Progenitor cell of endocrine pancreas (in vitro differentiated cells): ENCODE data around the gene HLA-DPA1. TPM values are rescaled to one million over a fixed set of nuclear protein-coding genes. Genes with fewer than 3 reads are reported as not detected.
"Not testable (repeated sequence)": the region's sequence is repeated elsewhere in the genome, so short reads cannot be mapped to it uniquely, and the experiment has no call there.

Experiments
- DNase-seq: peaks from one replicate; pipeline ENCODE4 v3.0.0; 2021; ENCODE audit warnings: low spot score; ENCODE audit not compliant: unreplicated experiment
- H3K27ac Mint-ChIP-seq: 2 replicates; pipeline ENCODE4 v1.8.0; 2021; ENCODE audit warnings: mild to moderate bottlenecking, moderate library complexity, mixed read lengths
- H3K27me3 Mint-ChIP-seq: 2 replicates; pipeline ENCODE4 v1.8.0; 2021; ENCODE audit warnings: mixed read lengths
- H3K36me3 Mint-ChIP-seq: 2 replicates; pipeline ENCODE4 v1.8.0; 2022; ENCODE audit warnings: mixed read lengths; ENCODE audit not compliant: insufficient read depth
- H3K4me1 Mint-ChIP-seq: 2 replicates; pipeline ENCODE4 v1.8.0; 2021; ENCODE audit warnings: low read depth, mixed read lengths
- H3K4me3 Mint-ChIP-seq: 2 replicates; pipeline ENCODE4 v1.8.0; 2021; ENCODE audit warnings: low read depth, mild to moderate bottlenecking, moderate library complexity, mixed read lengths
- H3K9me3 Mint-ChIP-seq: 2 replicates; pipeline ENCODE4 v1.8.0; 2021; ENCODE audit warnings: low read depth, mixed read lengths
- total RNA-seq: library from RNA; stranded (reverse); gene quantifications from 2 replicates; pipeline ENCODE4 v1.2.1, GENCODE V29; 2021
- TF ChIP-seq, protein P1 (sequence below): fragments of 200-600 bp; sonication (generic); IDR thresholded peaks from one replicate; pipeline ENCODE4 v1.5.0; 2021; ENCODE audit warnings: antibody characterized with exemption, mild to moderate bottlenecking; ENCODE audit not compliant: unreplicated experiment

HLA-DPA1 gene
- total RNA-seq, 1 donor from 2014 or later: 0.89 TPM

DNA sequence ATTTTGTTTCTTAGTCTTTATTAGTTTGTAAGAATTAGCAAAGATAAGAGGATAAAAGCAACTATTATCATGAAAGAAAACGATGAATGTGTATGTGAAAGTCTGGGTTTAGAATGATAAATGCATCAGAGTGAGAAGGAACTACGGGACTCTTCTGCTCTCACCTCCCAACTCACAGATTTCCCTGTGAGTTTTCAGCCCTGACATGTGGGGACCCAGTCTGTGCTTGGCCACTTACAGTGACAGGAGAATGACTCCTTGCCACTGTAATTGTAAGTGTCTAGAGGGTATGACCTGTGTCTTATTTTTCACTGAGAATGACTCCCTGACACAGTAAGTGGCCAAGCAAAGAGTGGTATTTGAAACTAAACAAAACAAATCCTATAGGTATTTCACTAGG is 2.5 kb downstream of the HLA-DPA1 start:
- Mint-ChIP-seq H3K9me3 (peaks cover 4% of the 10 kb centered on the region), H3K27ac (no peak overlapping the region), H3K4me1 (no peaks in the 10 kb centered on the region), H3K36me3 (no peaks in the 10 kb centered on the region), H3K4me3 (no peak overlapping the region), H3K27me3 (peaks cover 10% of the 10 kb centered on the region)
- TF ChIP-seq, protein P1, sequence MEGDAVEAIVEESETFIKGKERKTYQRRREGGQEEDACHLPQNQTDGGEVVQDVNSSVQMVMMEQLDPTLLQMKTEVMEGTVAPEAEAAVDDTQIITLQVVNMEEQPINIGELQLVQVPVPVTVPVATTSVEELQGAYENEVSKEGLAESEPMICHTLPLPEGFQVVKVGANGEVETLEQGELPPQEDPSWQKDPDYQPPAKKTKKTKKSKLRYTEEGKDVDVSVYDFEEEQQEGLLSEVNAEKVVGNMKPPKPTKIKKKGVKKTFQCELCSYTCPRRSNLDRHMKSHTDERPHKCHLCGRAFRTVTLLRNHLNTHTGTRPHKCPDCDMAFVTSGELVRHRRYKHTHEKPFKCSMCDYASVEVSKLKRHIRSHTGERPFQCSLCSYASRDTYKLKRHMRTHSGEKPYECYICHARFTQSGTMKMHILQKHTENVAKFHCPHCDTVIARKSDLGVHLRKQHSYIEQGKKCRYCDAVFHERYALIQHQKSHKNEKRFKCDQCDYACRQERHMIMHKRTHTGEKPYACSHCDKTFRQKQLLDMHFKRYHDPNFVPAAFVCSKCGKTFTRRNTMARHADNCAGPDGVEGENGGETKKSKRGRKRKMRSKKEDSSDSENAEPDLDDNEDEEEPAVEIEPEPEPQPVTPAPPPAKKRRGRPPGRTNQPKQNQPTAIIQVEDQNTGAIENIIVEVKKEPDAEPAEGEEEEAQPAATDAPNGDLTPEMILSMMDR: no peak
- no peak for DNase-seq

GRCh38 chr6:33069021-33069738 is 4.3 kb downstream of the HLA-DPA1 start:
- Mint-ChIP-seq H3K27ac (no peak overlapping the region), H3K36me3 (no peaks in the 10 kb centered on the region), H3K9me3 (peaks cover 4% of the 10 kb centered on the region), H3K27me3 (peaks cover 10% of the 10 kb centered on the region), H3K4me3 (no peak overlapping the region), H3K4me1 (peaks cover 2% of the 10 kb centered on the region)
- TF ChIP-seq, protein P1: no peak
- DNase-seq: no peak

- peaks cover 6% of the 10 kb centered on the region for H3K27me3 Mint-ChIP-seq
- no peak overlapping the region for H3K27ac Mint-ChIP-seq
- H3K4me3 Mint-ChIP-seq: no peak overlapping the region
- peaks cover 4% of the 10 kb centered on the region for H3K9me3 Mint-ChIP-seq
- H3K4me1 Mint-ChIP-seq: peaks cover 2% of the 10 kb centered on the region
- TF ChIP-seq, protein P1: no peak
- no peak for DNase-seq
- H3K36me3 Mint-ChIP-seq: no peaks in the 10 kb centered on the region
These were observed 6.4 kb downstream of the HLA-DPA1 start for GRCh38 chr6:33066917-33067521.

- Mint-ChIP-seq H3K4me1 (peaks cover 2% of the 10 kb centered on the region), H3K9me3 (peaks cover 4% of the 10 kb centered on the region), H3K4me3 (no peak overlapping the region), H3K36me3 (no peaks in the 10 kb centered on the region), H3K27me3 (no peaks in the 10 kb centered on the region), H3K27ac (no peak overlapping the region)
- TF ChIP-seq, protein P1: no peak
- no peak for DNase-seq
These were observed 8.1 kb downstream of the HLA-DPA1 start for GRCh38 chr6:33065312-33065711.

- Mint-ChIP-seq H3K4me1 (peaks cover 2% of the 10 kb centered on the region), H3K9me3 (peaks cover 4% of the 10 kb centered on the region), H3K27ac (no peak overlapping the region), H3K27me3 (no peaks in the 10 kb centered on the region), H3K4me3 (no peak overlapping the region), H3K36me3 (no peaks in the 10 kb centered on the region)
- no peak for DNase-seq
- TF ChIP-seq, protein P1: no peak
These were observed 8.7 kb downstream of the HLA-DPA1 start for GRCh38 chr6:33064723-33065122.

- H3K27me3 Mint-ChIP-seq, H3K9me3 Mint-ChIP-seq, H3K36me3 Mint-ChIP-seq, H3K27ac Mint-ChIP-seq, DNase-seq, H3K4me3 Mint-ChIP-seq, H3K4me1 Mint-ChIP-seq: not testable (repeated sequence)
These were observed 10.0 kb downstream of the HLA-DPA1 start for GRCh38 chr6:33063435-33063834.
